ENCODE data around the gene PPAN.
A peak's percentile ranks its signal among the peaks of the same experiment; 100 is the strongest.

Gene PPAN

DNA sequence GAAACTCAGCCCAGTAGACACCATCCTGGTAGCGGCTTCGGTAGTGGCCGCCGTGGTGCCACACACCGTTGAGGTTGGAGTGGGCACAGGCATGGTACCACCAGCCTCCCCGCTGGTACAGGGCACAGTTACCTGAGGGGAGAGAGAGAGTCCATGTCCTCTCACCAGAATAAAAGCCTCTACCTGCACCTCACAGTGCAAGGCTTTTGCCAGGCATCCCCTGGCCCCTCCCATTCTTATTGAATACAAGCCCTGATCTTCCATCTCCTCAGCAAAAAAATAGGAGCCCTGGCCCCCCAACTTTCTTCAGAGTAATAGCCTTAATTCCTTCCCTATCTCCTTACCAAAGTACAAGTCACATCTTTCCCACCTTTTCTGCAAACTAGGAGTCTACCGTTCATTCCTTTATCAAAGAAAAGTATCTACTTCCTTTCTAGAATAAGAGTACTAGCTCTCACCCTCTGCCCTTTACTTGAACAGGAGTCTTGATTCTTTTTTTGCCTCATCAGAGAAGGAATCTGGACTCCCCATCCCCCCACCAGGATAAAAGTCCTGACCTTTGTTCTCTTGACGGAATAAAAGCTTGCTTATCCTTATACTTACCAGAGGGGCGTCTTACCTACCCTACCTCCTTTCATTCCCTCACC lies 13.4 kb upstream of the PPAN start:
- no peak for DNase-seq

DNA sequence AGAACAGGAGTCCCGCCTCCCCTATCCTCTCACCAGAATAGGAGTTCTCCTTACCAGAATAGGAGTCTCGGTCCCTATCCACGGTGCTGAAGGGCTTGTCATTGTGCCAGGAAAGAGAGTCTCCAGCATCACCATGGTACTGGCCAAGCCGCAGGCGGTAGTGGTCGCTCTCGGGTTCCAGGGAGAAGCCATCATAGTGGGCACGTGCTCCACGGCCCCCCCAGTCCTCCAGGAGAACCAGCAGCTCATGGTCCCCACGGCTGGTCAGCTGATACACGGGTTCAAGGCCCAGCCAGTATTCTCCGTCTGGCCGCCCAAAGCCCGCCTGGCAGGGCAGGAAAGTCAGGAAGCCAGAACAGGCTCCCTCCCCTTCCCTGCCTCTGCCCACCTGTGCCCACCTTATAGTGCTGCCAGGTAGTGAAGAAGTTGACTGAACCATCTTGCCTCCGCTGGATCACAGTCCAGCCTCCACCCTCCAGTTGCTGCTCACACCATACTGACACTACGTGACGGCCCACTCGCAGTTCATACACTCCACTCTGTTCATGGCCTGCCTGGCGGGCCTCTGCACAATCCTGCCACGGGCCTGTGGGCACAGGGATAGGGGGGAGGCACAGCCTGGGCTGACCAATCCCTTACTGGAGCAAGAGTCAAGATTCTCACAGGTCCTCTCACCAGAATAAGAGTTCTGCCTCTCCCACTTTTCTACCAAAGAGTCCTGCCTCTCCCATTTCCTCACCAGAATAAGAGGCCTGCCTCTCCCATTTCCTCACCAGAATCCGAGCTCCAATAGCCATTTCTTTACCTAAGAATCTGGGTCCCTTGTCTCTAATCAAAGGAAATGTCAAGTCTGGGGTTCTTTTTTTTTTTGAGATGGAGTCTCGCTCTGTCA lies 12.6 kb upstream of the PPAN start:
- no peak for DNase-seq

DNA sequence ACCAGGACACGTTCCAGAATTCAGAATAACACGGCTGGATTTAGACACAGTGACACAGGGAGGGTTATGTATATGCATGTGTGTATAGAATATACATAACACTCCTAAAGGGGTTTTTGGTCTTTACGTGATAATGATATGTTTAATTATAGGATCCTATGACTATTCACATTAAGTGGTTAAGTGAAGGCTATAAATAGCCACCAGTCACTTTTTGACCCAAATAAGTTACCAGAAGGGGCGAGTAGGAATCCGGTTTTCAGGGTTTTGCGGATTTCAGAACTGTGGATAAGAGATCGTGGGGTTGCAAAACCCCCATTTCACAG lies 10.6 kb upstream of the PPAN start:
- no peak for DNase-seq

DNA sequence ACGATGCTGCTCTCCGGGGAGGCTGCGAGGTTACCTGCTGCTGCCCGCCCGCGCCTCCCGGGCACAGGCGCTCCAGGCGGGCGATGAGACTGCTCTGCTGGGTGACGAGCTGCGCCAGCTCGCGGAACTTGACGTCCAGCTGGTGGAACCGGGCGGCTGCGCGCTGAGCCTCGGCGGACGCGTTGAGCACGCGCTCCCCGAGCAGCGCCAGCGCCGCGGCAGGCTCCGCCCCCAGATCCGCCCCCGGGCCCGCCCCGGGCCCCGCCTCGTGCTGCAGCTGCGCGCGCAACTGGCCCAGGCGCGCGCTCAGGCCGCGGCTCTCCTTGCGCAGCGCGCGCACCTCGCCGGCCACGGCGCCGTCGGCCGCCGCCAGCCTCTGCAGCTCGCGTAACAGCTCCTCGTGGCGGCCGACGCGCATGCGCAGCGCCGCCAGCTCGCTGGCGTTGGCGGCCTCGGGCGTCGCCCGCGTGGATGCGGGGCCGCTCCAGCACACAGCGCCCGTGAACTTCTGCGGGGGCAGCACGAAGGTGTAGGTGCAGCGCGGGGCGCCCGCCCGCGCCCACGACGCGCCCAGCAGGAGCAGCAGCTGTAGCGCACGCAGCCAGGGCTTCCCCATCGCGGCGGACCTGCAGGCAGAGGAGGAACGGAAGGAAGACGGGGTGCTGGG lies 10.1 kb upstream of the PPAN start:
- peak; percentile 97 for DNase-seq

DNA sequence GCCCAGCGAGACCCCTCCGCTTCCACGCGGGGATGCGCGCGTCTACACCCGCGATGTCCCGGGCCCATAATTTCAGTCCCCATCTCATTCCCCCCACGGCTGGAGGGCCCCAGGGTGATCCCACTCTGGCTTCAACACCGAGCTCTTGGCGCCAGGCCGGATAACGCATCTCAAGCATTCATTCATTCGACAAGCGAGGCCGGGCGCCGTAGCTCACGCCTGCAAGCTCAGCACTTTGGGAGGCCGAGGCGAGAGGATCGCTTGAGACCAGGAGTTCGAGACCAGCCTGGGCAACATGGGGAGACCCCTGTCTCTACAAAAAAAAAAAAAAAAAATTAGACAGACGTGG lies 9.6 kb upstream of the PPAN start:
- no peak for DNase-seq

DNA sequence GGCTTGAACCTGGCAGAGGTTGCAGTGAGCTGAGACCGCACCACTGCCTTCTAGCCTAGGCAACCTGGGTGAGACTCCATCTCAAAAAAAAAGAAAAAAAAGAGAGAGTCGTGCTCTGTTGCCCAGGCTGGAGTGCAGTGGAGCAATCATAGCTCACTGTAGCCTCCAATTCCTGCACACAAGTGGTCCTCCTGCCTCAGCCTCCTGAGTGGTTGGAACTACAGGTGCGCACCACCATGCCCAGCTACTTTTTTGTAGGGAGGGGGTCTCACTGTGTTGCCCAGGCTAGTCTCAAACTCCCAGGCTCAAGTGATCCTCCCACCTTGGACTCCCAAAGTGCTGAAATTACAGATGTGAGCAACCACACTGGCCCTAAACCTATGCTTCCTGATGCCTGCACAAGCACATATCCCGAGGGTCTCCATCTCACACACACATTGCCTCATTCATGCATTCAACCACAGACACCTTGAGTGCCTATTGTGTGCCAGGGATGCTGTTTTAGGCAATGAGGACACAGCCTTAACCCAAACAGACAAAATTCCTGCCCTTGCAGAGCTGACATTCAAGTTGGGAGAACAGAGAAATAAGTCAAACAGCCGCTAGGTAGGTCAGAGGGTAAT lies 5.9 kb upstream of the PPAN start:
- no peak for DNase-seq

DNA sequence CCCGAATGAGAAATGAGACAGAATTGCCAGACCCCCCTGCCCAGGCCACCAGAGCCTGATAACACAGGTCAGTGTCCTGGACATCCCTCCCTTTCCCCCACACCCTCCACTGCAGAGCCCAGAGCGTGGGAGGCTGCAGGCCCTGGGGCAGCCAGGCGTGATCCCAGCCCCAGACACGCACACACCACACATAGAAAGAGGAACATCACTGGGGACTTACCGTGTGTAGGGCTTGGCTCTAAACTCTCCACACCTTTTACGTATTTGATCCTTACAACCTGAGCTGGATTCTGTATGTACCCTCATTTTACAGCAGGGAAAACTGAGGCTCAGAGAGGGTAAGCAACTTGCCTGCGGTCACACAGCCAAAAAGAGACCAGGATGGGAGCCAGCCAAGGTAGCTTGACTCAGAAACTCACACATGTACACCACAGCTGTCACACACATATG lies 3.4 kb upstream of the PPAN start:
- DNase-seq: no peak

DNA sequence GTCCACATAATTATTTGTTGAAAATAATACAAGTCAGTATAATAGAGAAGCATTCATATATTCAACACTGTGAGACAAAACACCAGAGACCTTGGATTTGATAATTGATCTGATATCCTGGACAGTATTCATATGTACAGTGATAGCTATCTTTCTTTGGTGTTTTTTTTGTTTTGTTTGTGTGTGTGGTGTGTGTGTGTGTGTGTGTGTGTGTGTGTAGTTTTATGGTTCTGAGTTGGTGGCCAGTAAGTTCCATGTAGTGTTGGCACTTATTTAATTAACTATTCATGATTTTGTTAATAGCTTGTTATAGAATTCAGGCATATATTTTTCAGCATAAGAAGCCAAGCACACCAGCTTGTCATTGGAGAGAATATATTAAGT lies 2.0 kb upstream of the PPAN start:
- DNase-seq: no peak

DNA sequence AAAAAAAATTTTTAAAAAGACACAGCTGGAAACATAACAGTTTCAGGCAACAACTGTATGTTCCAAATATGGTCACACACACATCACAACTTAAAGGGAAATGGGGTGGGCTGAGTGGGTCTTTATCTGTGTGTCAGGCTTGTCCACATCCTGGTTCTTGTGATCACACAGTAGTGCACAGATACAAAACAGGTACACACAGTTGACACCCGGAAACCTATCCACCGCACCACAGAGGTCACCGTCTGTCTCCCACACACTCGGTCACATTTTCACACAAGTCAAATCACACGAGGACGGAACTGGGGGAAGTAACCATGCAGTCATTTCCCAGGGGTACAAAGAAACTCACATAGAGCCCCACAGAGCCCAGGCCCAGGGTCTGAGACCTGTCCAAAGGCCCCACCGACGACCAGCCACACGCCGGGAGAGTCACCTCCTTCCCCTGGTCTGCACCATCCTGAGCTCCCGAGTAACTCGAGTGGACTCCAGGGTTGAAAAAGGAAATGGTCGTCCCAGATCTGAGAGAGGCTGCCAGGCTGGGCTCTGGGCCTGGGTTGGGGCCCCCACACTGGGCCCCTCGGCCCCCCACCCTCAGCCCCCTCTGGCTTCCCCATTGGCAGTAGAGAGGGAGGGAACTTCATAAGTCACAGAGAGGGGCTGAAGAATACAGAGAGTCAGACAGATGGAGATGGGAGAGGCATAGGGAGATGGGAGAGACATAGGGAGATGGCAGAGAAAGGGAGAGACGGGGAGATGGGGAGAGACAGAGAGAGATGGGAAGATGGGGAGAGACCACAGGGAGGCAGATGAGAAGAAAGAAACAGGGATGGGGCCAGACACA lies 1.3 kb upstream of the PPAN start:
- DNase-seq: no peak

DNA sequence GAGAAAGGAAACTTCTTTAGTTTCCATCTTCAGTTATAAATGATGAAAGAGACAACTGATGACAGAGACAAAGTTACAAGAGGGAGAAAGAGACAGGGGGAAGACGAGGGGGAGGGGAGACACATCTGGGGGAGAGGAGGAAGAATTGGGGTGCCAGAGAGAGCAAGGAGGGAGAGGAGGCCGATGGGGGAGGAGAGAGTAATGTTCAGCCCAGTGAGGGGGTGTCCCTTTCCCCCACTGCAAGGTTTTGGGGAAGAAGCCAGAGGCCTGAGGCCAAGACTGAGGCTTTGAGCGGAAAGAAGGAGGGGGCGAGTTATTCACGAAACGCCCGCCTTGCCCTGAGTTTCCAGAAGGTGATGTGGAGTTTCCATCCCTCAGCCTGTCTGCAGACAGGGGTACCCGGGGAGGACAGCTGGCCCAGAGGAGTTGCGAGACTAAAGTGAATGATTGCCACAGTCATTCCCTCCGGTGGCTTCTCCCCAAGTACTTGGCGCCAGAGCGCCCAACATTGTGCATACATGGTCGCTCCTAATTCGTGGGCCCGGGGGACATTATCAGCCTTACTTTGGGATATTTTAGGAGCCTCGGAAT lies 558 bp upstream of the PPAN start:
- DNase-seq: no peak

DNA sequence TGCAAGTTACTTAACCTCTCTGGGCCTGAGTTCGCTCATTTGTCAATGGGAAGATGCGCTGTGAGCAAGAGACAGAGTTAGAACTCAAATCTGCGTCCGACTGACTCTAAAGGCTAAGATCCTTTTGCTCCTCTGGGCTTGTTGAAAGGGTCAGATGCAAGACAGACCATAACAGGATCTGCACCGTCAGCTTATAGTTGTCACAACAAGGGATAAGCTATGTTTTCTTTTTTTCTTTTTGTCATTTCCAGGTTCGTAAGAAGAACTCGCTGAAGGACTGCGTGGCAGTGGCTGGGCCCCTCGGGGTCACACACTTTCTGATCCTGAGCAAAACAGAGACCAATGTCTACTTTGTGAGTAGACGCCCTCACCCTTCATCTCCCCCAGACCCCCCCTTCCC lies 1.1 kb downstream of the PPAN start:
- DNase-seq: no peak

DNA sequence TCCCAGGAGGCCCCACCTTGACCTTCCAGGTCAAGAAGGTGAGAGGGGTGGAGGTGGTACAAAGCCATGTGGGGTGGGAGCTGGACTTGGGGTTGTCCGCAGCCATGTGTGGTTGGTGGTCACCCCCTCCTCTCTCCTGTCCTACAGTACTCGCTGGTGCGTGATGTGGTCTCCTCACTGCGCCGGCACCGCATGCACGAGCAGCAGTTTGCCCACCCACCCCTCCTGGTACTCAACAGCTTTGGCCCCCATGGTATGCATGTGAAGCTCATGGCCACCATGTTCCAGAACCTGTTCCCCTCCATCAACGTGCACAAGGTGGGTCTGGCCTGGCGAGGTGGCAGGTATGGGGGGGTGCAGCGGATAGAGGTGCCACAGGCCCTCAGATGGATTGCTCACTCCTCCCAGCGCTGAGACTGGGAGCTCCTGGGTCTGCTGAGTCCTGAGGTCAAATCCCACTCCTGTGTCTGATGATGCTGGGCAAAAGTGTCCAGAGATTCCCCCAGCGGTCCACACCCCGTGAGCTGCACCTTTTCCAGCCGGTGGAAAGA lies 1.7 kb downstream of the PPAN start:
- DNase-seq: no peak

DNA sequence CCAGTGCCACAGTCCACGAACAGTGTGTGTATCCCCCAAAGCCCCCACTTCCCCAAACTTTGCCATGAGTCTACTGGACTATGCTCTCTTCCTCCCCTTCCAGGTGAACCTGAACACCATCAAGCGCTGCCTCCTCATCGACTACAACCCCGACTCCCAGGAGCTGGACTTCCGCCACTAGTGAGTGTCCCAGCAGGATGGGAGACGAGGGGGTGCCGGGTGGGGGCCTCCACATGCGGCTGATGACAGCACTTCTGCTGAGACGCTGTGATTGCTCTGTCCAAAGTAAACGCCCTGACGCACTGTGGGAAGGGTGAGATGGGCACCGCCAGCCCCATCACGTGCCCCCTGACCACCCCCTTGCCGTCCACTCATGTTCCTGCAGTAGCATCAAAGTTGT lies 3.4 kb downstream of the PPAN start:
- DNase-seq: no peak

DNA sequence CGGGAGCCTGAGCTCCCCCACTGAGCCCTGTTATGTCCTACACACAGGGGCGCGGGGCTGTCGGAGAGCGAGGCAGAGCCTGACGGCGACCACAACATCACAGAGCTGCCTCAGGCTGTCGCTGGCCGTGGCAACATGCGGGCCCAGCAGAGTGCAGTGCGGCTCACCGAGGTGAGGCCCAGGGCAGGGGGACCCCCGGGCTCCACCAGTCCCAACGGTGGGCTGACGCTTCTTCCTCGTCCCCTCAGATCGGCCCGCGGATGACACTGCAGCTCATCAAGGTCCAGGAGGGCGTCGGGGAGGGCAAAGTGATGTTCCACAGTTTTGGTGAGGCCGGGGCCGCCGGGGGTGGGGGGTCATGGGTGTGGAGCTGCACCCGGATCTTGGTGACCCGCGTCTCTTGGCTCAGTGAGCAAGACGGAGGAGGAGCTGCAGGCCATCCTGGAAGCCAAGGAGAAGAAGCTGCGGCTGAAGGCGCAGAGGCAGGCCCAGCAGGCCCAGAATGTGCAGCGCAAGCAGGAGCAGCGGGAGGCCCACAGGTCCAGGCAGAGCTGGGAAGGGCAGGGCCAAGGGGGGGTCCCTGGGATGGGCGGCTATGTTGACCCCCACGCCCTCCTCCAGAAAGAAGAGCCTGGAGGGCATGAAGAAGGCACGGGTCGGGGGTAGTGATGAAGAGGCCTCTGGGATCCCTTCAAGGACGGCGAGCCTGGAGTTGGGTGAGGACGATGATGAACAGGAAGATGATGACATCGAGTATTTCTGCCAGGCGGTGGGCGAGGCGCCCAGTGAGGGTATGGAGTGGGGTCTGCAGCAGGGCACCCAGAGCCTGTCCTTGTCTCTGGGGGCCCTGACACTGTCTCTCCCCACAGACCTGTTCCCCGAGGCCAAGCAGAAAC lies 4.2 kb downstream of the PPAN start:
- DNase-seq: no peak

DNA sequence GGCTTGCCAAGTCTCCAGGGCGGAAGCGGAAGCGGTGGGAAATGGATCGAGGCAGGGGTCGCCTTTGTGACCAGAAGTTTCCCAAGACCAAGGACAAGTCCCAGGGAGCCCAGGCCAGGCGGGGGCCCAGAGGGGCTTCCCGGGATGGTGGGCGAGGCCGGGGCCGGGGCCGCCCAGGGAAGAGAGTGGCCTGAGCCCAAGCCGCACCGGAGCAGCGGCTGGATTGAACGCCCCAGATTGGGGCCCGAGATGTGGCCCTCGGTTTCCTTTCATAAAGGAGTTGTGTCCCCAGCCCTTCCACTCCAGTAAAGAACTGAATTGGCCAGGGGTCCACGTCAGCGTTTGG lies 4.8 kb downstream of the PPAN start:
- no peak for DNase-seq

DNA sequence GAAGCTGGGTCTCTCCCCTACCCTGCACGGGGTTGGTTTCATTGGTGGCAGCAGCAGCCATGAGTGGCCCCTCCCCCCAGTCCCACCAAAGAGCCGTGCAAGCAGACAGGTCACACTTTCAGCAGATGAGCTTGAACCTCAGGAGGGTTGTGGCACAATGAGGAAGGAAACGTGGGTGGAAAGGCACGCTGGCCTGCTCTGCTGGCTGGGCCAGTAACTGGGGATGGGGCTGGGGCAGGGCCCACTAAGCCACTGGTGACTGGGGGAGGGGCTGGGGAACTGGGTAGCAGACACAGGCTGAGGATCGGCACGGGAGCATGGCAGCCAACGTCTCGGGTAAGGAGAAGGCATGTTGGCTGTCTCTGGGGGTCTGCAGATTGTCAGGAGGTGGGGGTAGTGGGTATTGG lies 5.2 kb downstream of the PPAN start, which contains the start of gene P2RY11:
Gene P2RY11, plus strand, starts transcription at position 289 of the 407 bp plus-strand sequence. Its CDS starts 29 bp downstream, at position 318.
- DNase-seq: no peak

DNA sequence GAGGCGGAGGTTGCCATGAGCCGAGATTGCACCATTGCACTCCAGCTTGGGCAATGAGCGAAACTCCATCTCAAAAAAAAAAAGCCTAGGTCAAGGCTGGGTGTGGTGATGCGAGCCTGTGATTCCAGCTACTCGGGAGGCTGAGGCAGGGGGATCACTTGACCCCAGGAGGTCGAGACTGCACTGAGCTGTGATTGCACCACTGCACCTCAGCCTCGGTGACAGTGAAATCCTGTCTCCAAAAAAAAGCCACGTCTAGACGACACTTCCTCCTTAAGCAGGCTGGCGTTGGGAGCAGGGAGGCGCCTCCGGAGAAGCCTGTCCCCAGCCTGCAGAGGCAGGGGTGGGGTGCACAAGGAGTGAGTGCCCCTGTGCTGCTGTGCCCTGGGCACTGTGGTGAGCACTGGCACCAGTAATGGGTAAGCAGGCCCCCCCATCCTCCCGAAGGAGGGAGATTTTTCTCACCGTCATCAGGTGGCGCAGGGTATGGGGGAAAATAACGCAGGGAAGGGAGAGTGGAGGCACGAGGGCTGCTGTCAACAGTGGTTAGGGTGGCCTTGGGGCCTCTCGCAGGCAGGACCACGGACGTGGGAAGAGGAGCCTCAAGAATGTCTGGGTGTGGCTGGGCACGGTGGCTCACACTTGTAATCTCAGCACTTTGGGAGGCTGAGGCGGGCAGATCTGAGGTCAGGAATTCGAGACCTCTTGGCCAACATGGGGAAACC lies 6.0 kb downstream of the PPAN start:
- no peak for DNase-seq

DNA sequence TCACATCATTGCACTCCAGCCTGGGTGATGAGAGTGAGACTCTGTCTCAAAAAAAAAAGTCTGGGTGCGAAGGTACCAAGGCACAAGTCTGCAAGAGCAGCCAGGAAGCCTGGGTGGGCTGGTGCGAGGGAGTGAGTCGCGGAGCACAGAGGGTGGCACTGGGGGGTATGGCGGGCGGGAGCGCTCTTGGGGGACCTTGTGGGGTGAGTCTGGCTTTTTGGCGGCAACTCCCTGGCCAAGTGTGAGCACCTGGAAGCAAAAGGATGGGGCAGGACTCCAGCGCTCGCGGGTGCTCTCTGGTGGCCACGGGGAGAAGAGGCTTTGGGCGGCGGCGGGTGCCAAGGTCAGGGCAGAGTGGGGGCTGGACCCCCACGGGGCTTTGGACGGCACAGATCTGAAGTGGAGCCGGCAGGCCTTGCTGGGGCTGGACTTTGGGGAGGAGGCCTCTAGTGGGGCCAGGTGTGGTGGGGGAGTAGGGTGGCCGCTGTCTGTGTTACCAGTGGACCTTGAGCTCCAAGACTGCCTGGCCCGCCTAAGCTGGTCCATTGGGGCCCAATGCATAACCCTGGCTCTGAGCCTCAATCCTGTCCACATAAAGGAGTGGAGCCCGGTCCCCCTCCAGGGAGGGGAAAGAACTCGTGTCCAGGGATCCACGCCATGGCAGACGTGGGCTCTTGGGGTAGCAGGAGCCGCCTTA lies 6.9 kb downstream of the PPAN start:
- no peak for DNase-seq

DNA sequence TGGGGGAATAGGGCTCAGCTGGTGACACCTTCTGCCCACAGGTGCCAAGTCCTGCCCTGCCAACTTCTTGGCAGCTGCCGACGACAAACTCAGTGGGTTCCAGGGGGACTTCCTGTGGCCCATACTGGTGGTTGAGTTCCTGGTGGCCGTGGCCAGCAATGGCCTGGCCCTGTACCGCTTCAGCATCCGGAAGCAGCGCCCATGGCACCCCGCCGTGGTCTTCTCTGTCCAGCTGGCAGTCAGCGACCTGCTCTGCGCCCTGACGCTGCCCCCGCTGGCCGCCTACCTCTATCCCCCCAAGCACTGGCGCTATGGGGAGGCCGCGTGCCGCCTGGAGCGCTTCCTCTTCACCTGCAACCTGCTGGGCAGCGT lies 7.4 kb downstream of the PPAN start:
- DNase-seq: no peak

Data from 8988T (cell line).